NCI-H2081 (cell line): Measurements from ENCODE around the gene RNU1-2.
"Not testable (repeated sequence)": the region's sequence is repeated elsewhere in the genome, so short reads cannot be mapped to it uniquely, and the experiment has no call there.

Experiments
- DNase-seq, 2 experiments: peaks; one replicate each; lab custom pipeline; 2025; lab: John Stamatoyannopoulos, UW

The RNU1-2 gene

GRCh38 chr1:16927256-16927655, 31.5 kb downstream of the RNU1-2 start:
- no peak for DNase-seq

GRCh38 chr1:16927711-16928485, 32.1 kb downstream of the RNU1-2 start:
- no peak for DNase-seq

- DNase-seq: not testable (repeated sequence)
These were observed 33.6 kb downstream of the RNU1-2 start for GRCh38 chr1:16929146-16930041.

GRCh38 chr1:16931206-16931934, 35.6 kb downstream of the RNU1-2 start:
- DNase-seq: not testable (repeated sequence)

- DNase-seq: not testable (repeated sequence)
These were observed 38.2 kb downstream of the RNU1-2 start for GRCh38 chr1:16933945-16934344.

- not testable (repeated sequence) for DNase-seq
These were observed 40.8 kb downstream of the RNU1-2 start for GRCh38 chr1:16936580-16936979.

GRCh38 chr1:16938351-16939321, 42.9 kb downstream of the RNU1-2 start:
- DNase-seq: no peak

GRCh38 chr1:16939386-16940180, 43.8 kb downstream of the RNU1-2 start:
- DNase-seq: not testable (repeated sequence)

GRCh38 chr1:16944038-16944437, 48.3 kb downstream of the RNU1-2 start:
- DNase-seq: no peak

- not testable (repeated sequence) for DNase-seq
These were observed 49.7 kb downstream of the RNU1-2 start for GRCh38 chr1:16945512-16945911.
